ENCODE measurements around the gene GSAP. TPM values are rescaled to one million over a fixed set of nuclear protein-coding genes. Genes with fewer than 3 reads are reported as not detected.
"Not testable (repeated sequence)": the region's sequence is repeated elsewhere in the genome, so short reads cannot be mapped to it uniquely, and the experiment has no call there.

Gene GSAP
- total RNA-seq, 4 donors from 2014 or later = 20.8 to 29.1 (median 24.4) TPM

- DNase-seq (ENCODE audit: low spot score) = no peak
- TF ChIP-seq CTCF (IDR thresholded peaks at IDR 0.05) = no peak
- no peak for ATAC-seq (ENCODE audit: low FRiP score)
These were observed 43.2 kb upstream of the GSAP start for GRCh38 chr7:77459311-77459726.

- no peak for ATAC-seq (ENCODE audit: low FRiP score)
- no peak for TF ChIP-seq CTCF (IDR thresholded peaks at IDR 0.05)
- DNase-seq (ENCODE audit: low spot score) = no peak
These were observed 42.6 kb upstream of the GSAP start for GRCh38 chr7:77458786-77459185.

- no peak for TF ChIP-seq CTCF (IDR thresholded peaks at IDR 0.05)
- no peak for DNase-seq (ENCODE audit: low spot score)
- ATAC-seq (ENCODE audit: low FRiP score) = no peak
These were observed 41.6 kb upstream of the GSAP start for GRCh38 chr7:77457779-77458178.

GRCh38 chr7:77456696-77457095, 40.5 kb upstream of the GSAP start:
- DNase-seq (ENCODE audit: low spot score) = no peak
- no peak for ATAC-seq (ENCODE audit: low FRiP score)
- no peak for TF ChIP-seq CTCF (IDR thresholded peaks at IDR 0.05)

- no peak for TF ChIP-seq CTCF (IDR thresholded peaks at IDR 0.05)
- no peak for DNase-seq (ENCODE audit: low spot score)
- ATAC-seq (ENCODE audit: low FRiP score) = no peak
These were observed 39.2 kb upstream of the GSAP start for GRCh38 chr7:77455321-77455720.

GRCh38 chr7:77454802-77455201, 38.7 kb upstream of the GSAP start:
- no peak for DNase-seq (ENCODE audit: low spot score)
- no peak for TF ChIP-seq CTCF (IDR thresholded peaks at IDR 0.05)
- ATAC-seq (ENCODE audit: low FRiP score) = no peak

- DNase-seq (ENCODE audit: low spot score) = no peak
- ATAC-seq (ENCODE audit: low FRiP score) = no peak
- TF ChIP-seq CTCF (IDR thresholded peaks at IDR 0.05) = no peak
These were observed 37.4 kb upstream of the GSAP start for GRCh38 chr7:77453531-77453930.

- DNase-seq (ENCODE audit: low spot score); ATAC-seq (ENCODE audit: low FRiP score): not testable (repeated sequence)
These were observed 35.8 kb upstream of the GSAP start for GRCh38 chr7:77451950-77452349.

All from omental fat pad (tissue), 4 donors.